ENCODE data around the gene STAM2.
A peak's percentile ranks its signal among the peaks of the same experiment; 100 is the strongest.

STAM2 gene

GRCh38 chr2:152134488-152135280, 40.9 kb downstream of the STAM2 start:
- no peak for TF ChIP-seq CTCF (conservative IDR thresholded peaks at IDR 0.05; ENCODE audit: low read depth, low read length)
- Histone ChIP-seq H3K27ac (peak overlapping the region; percentile 60), H3K9ac (no peak overlapping the region), H3K4me2 (peak overlapping the region; percentile 48), H3K36me3 (ENCODE audit: insufficient read depth) (no peaks in the 10 kb centered on the region), H2AFZ (ENCODE audit: low read depth) (no peak overlapping the region), H3K4me1 (ENCODE audit: low read depth, poor library complexity, severe bottlenecking) (peaks cover 22% of the 10 kb centered on the region), H3K27me3 (ENCODE audit: insufficient read depth, low read depth) (no peaks in the 10 kb centered on the region), H4K20me1 (ENCODE audit: insufficient read depth) (no peaks in the 10 kb centered on the region), H3K79me2 (ENCODE audit: insufficient read depth, low read depth) (no peaks in the 10 kb centered on the region), H3K4me3 (IDR thresholded peaks at IDR 0.05; ENCODE audit: insufficient read depth, low read depth, low read length) (no peak overlapping the region)

- no peak overlapping the region for H2AFZ ChIP-seq (ENCODE audit: low read depth)
- H4K20me1 ChIP-seq (ENCODE audit: insufficient read depth) = no peaks in the 10 kb centered on the region
- no peaks in the 10 kb centered on the region for H3K36me3 ChIP-seq (ENCODE audit: insufficient read depth)
- H3K4me2 ChIP-seq = no peak overlapping the region
- H3K79me2 ChIP-seq (ENCODE audit: insufficient read depth, low read depth) = no peaks in the 10 kb centered on the region
- no peak overlapping the region for H3K4me3 ChIP-seq (IDR thresholded peaks at IDR 0.05; ENCODE audit: insufficient read depth, low read depth, low read length)
- no peak overlapping the region for H3K27ac ChIP-seq
- no peak overlapping the region for H3K9ac ChIP-seq
- H3K4me1 ChIP-seq (ENCODE audit: low read depth, poor library complexity, severe bottlenecking) = peaks cover 25% of the 10 kb centered on the region
- no peaks in the 10 kb centered on the region for H3K27me3 ChIP-seq (ENCODE audit: insufficient read depth, low read depth)
- no peak for TF ChIP-seq CTCF (conservative IDR thresholded peaks at IDR 0.05; ENCODE audit: low read depth, low read length)
Observed at GRCh38 chr2:152132306-152132705, 43.3 kb downstream of the STAM2 start.

GRCh38 chr2:152127628-152128027, 47.9 kb downstream of the STAM2 start:
- Histone ChIP-seq H3K79me2 (ENCODE audit: insufficient read depth, low read depth) (no peaks in the 10 kb centered on the region), H3K36me3 (ENCODE audit: insufficient read depth) (no peaks in the 10 kb centered on the region), H3K9ac (no peak overlapping the region), H3K27me3 (ENCODE audit: insufficient read depth, low read depth) (no peaks in the 10 kb centered on the region), H3K4me1 (ENCODE audit: low read depth, poor library complexity, severe bottlenecking) (peaks cover 8% of the 10 kb centered on the region), H2AFZ (ENCODE audit: low read depth) (no peak overlapping the region), H4K20me1 (ENCODE audit: insufficient read depth) (no peaks in the 10 kb centered on the region), H3K27ac (no peak overlapping the region), H3K4me2 (no peak overlapping the region), H3K4me3 (IDR thresholded peaks at IDR 0.05; ENCODE audit: insufficient read depth, low read depth, low read length) (no peak overlapping the region)
- no peak for TF ChIP-seq CTCF (conservative IDR thresholded peaks at IDR 0.05; ENCODE audit: low read depth, low read length)

- H4K20me1 ChIP-seq (ENCODE audit: insufficient read depth) = no peaks in the 10 kb centered on the region
- H3K4me3 ChIP-seq (IDR thresholded peaks at IDR 0.05; ENCODE audit: insufficient read depth, low read depth, low read length) = no peak overlapping the region
- no peaks in the 10 kb centered on the region for H3K79me2 ChIP-seq (ENCODE audit: insufficient read depth, low read depth)
- no peaks in the 10 kb centered on the region for H3K36me3 ChIP-seq (ENCODE audit: insufficient read depth)
- no peak overlapping the region for H2AFZ ChIP-seq (ENCODE audit: low read depth)
- H3K9ac ChIP-seq = no peak overlapping the region
- TF ChIP-seq CTCF (conservative IDR thresholded peaks at IDR 0.05; ENCODE audit: low read depth, low read length) = no peak
- no peak overlapping the region for H3K4me2 ChIP-seq
- H3K27ac ChIP-seq = no peak overlapping the region
- H3K27me3 ChIP-seq (ENCODE audit: insufficient read depth, low read depth) = no peaks in the 10 kb centered on the region
- peaks cover 8% of the 10 kb centered on the region for H3K4me1 ChIP-seq (ENCODE audit: low read depth, poor library complexity, severe bottlenecking)
Observed at GRCh38 chr2:152126664-152127063, 48.9 kb downstream of the STAM2 start.
